ENCODE data around the gene PPP4R3A.
"Not testable (repeated sequence)": the region's sequence is repeated elsewhere in the genome, so short reads cannot be mapped to it uniquely, and the experiment has no call there.

PPP4R3A gene

DNA sequence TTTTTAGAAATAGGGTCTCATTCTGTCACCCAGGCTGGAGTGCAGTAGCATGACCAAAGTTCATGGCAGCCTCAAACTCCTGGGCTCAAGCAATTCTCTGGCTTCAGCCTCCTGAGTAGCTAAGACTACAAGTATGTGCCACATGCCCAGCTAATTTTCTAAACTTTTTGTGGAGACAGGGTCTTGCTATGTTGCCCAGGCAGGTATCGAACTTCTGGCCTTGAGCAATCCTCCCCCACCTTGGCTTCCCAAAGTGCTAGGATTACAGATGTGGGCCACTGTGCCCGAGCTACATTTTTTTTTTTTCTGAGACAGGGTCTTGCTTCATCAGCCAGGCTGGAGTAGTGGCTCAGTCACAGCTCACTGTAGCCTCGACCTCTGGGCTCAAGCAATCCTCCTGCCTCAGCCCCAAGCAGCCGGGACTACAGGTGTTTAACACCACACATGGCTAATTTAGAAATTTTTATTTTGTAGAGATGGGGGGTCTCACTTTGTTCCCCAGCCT, 7.1 kb downstream of the PPP4R3A start:
- DNase-seq, result no peak

DNA sequence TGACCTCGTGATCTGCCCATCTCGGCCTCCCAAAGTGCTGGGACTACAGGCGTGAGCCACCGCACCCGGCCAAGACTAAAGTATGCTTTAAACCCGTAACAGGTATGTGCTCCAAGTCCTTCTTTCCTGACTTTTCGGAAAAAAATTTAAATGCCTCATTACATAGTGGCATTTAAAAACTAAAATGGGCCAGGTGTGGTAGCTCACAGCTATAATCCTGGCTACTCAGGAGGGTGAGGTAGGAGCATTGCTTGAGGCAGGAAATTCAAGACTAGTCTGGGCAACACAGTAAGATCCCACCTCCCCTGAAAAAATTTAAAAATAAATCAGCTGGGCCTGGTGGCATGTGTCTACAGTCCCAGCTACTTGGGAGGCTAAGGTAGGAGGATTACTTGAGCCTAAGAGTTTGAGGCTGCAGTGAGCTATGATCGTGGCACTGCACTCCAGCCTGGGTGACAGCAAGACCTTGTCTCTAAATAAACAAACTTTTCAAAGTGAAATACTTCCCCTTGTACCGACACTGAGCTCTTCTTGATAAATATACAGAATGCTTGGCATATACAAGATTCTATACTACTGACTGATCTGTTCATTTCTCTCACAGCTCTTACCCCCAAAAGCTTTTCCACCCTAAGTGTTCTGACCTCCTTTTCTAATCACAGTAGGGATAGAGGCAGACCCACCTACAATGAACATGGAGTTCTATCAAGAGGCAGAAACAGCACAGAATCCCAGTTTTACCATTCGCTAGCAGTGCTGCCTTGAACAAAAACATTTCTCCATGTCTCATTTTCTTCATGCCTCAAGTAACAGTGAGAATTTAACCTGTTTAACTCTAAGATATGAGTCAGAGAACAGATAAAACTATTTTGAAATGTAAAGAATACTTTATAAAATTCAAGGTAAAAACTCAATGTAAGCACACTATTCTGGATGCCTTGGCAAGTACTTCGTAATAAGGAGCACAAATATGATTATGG, 7.9 kb downstream of the PPP4R3A start:
- no peak for DNase-seq

DNA sequence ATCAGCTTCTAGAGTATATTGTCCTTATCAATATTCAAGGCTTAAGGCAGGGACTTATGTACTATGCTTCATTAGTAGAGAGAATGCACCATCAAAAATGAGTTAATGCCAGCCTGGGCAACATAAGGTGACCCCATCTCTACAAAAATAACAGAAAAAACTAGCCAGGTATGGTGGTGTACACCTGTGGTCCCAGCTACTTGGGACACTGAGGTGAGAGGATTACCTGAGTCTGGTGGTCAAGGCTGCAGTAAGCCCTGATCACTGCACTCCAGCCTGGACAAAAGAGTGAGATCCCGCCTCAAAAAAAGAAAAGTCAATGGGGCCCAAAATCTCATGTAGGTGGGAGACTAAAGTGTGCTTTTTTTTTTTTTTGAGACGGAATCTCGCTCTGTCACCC, 8.8 kb downstream of the PPP4R3A start:
- no peak for DNase-seq

DNA sequence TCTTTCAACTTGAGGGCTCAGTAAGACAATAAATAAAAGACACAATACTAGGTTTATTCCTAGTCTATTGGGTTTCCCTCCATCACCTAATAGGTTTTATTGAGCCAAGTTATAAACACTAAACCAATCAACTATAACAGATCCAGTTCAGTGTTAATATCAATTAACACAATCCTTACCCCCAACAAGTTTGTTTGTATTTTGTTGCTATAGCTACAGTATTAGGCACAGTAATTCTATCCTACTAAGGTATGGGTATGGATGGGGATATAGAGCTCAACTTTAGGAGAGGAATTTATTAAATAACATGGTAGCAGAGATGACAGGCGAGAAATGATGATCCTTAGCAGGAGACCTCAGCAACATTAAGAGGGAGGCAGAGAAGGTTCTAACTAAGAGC, 13.3 kb downstream of the PPP4R3A start:
- DNase-seq, result no peak

DNA sequence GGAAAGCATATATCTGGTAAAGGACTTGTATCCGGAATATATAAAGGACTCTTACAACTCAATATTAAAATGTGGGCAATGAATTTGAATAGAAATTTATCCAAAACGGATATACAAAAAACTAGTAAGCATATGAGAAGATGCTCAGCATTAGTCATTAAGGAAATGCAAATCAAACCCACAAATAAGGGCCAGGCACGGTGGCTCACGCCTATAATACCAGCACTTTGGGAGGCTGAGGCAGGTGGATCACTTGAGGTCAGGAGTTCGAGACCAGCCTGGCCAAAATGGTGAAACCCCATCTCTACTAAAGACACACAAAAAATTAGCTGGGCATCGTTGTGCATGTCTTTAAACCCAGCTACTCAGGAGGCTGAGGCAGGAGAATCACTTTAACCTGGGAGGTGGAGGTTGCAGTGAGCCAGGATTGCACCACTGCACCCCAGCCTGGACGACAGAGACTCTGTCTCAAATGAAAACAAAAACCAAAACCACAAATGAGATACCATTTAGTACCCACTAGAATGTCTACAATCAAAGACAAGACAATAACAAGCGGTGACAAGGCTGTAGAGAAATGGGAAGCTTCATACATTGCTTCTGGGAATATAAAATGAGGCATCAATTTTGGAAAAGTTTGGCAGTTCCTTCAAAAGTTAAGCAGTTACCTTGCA, 15.6 kb downstream of the PPP4R3A start:
- DNase-seq, result not testable (repeated sequence)

DNA sequence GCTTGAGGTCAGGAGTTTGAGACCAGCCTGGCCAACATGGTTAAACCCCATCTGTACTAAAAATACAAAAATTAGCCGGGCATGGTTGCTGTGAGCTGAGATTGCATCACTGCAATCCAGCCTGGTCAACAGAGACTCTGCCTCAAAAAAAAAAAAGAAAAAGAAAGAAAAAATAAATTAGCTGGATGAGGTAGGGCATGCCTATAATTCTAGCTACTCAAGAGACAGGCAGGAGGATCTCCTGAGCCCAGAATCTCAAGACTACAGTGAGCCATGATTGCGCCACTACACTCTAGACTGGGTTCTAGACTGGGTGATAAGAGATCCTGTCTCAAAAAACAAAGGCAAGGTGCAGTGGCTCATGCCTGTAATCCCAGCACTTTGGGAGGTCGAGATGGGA, 16.9 kb downstream of the PPP4R3A start:
- no peak for DNase-seq

DNA sequence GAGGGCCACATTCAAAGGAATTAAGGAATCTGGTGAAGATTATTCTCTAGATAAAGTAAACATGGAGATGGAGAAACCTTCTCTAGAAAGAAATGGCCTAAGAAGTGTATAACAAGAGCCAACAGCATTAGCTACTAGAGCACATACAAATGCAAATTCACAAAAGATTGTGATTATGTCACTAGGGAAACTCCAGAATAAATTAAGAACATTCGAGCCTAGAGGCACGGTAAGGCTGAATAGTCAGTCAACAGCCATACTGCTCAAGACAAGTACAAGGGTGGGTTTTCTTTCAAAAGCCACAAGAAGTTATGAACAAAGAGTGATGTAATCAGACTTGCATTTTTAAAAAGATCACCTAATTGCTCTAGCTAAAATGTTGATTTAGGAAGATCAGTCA, 25.4 kb downstream of the PPP4R3A start:
- DNase-seq, result no peak

DNA sequence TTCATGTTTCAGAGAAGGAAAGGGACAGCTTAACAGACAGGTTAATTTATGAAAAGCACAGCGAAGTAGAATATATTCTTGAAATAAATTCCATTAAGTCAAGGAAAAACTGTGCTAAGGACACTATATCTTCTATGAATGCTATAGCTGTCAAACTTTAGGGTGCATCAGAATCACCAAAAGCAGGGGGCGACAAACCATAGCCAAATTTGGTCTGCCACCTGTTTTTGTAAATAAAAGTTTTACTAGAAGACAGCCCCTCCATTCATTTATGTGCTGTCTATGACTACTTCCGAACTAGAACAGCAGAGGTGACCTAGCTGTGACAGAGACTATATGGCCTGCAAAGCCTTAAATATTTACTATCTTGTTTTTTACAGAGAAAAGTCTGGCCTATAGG, 25.9 kb downstream of the PPP4R3A start:
- no peak for DNase-seq

DNA sequence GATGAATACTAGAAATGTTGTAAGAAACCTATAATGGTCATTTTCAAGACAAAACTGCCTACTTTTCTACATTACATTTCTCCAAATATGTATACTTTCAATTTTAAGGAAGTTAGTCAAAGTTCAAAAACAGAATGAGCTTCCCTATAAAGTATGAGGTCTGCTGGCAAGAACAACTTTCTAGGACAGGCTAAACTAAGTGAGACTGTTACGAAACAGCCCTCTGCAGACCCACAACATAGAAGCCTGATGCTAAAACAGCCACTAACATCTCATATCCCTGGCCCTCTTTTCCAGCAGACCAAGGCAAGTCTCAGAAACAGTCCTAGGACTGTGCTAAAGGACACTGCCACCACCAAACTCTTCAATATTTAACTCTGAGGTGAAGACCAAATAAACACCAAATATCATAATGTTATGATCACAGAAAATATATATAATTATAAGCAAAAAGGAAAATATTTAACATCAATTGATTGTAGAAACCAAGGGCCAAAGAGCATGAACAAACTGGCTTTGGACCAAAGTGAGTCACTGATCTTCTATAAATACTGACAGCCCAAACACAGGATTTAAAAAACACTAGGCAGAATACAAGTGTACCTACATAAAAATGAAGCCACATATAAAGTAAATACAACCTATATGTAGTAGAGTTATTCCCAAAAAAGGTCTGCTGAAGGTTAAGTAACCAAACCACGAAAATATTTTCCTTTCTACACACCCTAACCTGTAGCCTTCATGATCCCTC, 27.7 kb downstream of the PPP4R3A start:
- no peak for DNase-seq

DNA sequence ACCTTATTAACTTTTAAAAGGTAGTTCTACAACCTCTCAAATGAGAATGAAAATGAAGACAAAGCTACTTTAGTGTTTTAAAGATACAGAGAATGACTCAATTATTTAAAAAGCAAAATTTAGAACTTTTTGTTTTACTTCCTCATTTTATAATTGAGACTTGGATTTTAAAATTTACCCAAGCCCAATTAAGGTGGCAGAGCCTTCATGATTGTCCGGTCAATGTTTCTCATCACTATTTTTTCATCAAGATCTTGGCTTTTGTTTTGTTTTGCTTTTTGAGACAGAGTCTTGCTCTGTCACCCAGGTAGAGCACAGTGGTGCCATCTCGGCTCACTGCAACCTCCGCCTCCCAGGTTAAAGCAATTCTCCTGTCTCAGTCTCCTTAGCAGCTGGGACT, 32.7 kb downstream of the PPP4R3A start:
- no peak for DNase-seq

DNA sequence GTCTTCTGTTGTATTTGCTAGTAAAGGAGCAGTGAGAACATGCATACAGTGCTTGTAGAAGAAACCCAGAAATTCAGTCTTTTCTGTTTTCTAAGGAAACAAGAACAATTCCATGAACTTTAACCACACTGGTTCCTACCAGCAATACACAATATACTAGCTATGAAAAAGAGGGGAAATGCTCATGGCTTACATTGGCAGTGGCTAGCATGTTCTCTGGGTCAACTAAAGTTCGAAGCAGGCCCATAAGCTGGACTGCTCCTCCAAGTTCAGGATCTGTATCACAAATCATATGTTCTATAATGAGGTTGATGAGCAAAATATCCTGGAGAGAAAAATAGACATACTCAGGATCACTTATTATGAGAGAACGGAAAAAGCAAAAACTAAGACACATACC, 37.1 kb downstream of the PPP4R3A start:
- DNase-seq, result no peak

DNA sequence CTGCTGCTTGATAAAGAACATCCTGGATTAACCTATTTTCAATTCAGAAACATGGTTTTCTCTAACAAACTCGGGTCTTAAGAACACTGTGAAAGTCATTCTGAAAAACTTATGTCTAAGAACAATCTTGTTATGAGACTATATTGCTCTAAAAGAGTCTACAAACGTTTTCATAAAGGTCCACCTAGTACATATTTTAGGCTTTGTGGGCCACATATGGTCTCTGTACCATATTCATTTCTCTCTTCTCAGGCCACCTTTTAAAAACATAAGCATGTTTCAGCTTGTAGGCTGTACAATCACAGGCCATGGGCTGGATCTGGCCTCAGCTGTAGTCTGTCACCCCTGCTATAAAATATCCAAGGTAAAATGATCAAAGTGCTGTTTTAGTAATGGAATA, 39.9 kb downstream of the PPP4R3A start:
- DNase-seq, result no peak

DNA sequence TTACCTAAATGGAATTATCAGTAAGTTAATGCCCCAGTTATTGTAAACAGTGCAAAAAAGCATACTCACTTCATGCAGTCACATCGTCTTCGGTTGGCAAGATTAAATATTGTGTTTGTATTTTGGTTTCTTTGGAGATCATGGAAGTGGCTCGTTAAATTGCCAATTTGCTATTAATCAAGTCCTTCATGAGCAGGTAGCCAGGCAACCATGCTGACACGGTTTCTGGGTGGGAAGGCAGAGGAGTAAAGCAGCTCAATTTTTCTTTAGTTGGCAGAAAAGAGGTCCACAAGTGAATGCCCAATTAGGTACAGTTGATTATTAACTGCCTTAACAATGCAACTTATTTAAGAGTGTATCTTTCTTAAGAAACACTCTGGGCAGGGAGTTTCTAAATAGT, 43.9 kb downstream of the PPP4R3A start:
- DNase-seq, result no peak

DNA sequence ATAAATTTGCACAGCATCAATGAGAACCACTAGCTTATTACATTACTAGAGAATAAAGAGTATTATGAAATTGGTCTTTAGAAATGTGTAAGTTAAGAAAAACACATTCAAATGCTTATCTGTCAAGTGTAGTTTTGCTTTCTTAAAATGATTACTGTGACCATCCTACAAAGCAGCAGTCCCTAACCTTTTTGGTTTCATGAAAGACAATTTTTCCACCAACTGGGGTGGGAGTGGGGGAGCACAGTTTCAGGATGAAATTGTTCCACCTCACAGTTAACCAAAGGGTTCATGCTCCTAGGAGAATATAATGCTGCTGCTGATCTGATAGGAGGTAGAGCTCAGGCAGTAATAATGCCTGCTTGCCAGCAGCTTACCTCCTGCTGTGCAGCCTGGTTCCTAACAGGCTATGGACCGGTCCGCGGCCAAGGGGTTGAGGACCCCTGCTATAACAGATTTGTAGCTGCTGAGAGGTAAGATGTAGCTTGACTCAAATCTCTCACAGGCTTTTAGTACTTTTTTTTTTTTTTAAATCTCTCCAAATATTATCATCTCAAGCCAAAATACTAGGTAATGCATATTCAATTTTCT, 45.4 kb downstream of the PPP4R3A start:
- DNase-seq, result no peak

DNA sequence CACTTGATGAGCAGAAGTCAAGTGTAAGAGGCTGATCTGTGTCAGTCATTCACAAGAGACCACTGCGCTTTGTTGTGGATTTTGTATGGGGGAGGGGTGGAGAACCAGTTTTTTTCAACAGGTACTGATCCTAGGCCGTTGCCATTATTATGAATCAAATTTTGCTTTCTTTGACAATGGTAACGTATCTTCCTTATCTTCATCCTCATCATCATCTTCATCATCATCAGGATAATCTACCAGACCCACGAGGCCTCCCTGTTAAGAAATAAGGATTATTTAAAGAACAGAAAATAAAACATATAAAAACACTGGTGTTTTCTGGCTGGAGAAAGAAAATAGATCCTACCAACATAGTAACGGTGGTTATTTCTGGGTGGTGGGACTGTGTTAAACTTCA, 51.5 kb downstream of the PPP4R3A start:
- DNase-seq, result no peak

DNA sequence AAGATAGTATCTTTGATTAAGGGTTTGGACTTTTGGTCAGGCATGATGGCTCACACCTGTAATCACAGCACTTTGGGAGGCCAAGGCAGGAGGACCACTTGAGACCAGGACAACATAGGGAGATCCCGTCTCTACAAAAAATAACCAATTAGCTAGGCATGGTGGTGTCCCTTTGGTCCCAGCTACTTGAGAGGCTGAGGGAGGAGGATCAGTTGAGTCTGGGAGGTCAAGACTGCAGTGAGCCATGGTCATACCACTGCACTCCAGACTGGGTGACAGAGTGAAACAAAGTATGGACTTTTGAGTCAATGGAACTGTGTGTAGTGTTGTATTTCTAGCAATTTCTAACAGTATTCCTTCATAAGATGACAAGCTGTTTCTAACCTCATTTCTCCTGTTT, 53.8 kb downstream of the PPP4R3A start:
- DNase-seq, result no peak

DNA sequence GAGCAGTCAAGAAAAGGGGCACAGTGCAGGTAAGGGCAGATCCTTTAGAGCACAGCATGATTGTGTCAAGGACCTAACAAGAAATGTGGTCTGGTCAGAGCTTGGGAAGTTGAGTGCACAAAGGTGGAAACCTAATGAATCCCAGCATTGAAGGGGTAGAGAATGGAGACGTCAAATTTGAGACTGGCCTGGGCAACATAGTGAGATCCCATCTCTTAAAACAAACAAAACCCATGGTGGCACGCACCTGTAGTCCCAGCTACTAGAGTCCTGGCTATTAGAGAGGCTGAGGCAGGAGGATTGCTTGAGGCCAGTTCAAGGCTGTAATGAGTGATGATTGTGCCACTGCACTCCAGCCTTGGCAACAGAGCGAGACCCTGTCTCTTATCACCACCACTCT, 55.5 kb downstream of the PPP4R3A start:
- DNase-seq, result no peak

DNA sequence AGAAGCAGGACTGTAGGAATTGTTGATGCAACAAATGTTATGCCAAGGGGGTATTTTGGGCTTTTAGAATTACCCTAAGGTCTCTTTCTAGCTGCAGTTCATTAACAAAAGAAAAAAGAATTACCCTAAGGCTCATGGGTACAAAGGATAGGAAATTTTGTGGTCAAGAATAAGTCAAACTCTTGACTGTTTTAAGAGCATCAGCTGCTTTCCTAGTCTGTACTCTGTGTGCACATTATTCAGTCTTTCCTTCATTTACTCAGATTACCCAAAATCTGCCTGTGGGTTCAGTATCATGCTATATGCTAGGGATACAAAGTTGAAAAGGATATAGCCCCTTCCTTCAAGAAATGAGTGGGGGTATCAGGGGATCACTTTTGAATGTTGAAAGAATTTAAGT, 56.0 kb downstream of the PPP4R3A start:
- no peak for DNase-seq

DNA sequence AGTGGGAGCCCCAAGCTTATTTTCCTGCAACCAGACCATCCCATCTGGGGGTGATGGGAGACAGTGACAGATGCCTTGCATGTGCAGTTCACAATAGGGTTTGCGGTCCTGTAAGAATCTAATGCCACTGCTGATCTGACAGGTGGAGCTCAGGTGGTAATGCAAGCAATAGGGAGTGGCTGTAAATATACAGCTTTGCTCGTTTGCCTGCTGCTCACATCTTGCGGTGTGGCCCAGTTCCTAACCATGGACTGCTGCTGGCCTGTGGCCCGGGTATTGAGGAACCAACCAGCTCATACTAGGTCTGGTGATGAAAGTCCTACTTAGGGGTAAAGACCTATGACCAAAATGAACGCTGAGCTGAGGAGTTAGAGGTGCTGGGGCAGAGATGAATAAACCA, 56.4 kb downstream of the PPP4R3A start:
- no peak for DNase-seq

DNA sequence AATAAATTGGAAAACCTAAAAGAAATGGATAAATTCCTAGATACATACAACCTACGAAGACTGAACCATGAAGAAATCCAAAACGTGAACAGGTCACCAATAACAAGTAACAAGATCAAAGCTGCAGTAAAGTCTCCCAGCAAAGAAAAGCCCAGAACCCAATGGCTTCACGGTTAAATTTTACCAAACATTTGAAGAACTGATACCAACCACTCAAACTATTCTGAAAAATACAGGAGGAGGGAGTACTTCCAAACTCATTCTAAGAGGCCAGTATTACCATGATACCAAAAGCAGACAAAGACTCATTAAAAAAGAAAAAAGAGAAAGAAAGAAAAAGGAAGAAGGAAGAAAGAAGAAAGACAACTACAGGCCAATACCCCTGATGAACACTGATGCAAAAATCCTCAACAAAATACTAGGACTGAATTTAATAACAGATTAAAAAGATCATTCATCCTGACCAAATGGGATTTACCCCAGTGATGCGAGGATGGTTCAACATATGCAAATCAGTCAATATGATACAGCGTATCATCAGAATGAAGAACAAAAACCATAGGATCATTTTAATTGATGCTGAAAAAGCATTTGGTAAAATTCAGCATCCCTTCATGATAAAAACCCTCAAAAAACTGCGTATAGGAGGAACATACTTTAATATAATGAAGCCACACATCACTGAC, 65.6 kb downstream of the PPP4R3A start:
- DNase-seq, result no peak

DNA sequence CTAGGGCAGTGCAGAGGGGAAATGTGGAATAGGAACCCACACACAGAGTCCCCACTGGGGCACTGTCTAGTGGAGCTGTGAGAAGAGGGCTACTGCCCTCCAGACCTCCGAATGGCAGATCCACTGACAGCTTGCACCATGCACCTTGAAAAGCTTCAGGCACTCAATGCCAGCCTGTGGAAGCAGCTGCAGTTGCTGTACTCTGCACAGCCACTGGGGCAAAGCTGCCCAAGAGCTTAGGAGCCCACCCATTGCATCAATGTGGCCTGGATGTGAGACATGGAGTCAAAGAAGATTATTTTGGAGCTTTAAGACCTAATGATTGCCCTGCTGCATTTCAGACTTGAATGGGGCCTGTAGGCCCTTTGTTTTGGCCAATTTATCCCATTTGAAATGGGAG, 70.8 kb downstream of the PPP4R3A start:
- no peak for DNase-seq

DNA sequence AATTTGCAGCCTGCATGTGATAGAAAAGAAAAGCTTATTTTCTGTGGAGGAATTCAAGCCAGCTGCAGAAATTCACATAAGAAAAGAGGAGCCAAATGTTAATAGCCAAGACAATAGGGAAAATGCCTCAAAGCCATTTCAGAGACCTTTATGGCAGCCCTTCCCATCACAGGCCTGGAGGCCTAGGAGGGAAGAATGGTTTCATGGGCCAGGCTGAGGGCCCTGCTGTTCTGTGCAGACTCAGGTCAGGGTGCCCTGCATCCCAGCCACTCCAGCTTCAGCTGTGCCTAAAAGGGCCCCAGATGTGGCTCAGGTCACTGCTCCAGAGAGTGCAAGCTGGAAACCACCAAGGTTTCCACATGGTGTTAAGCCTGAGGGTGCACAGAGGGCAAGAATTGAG, 71.3 kb downstream of the PPP4R3A start:
- DNase-seq, result no peak
